NCI-H1048 (cell line): ENCODE measurements around the gene LCN15.
"Not testable (repeated sequence)": the region's sequence is repeated elsewhere in the genome, so short reads cannot be mapped to it uniquely, and the experiment has no call there.

Experiments
- DNase-seq: peaks from one replicate; lab custom pipeline; 2025; lab: John Stamatoyannopoulos, UW

The LCN15 gene

GRCh38 chr9:136775191-136775590 is 10.9 kb upstream of the LCN15 start:
- no peak for DNase-seq

GRCh38 chr9:136774416-136775045 is 10.2 kb upstream of the LCN15 start:
- no peak for DNase-seq

DNA sequence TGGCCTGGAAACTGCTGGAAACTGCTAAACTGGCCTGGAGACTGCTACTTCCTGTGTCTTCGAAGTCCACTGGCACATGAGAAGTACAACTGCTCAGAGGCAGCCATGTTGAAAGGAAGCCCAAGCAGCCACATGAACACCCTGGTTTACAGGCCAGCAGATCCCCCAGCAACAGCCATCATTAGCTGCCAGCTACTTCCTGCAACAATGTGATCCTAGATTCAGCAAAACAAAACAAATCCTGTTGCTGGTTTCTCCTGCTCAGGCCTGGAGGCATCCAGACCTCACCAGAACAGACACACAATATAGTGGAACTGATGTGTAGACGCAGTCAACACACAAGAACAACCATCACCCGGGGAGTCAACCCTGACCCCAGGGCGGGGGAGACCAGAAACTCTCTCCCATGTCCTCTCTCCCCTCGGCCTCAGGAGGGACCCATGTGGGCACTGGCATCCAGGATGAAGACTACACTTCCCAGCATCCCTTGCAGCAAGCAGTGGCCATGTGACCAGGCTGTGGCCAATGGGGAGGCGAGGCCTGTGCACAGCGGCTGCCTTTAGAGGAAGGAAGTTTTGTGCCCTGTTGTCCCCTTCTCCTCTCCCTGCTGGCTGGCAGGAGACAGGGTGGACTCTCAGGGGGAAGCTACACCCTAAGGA is 9.2 kb upstream of the LCN15 start:
- no peak for DNase-seq

- no peak for DNase-seq
Measured at GRCh38 chr9:136771907-136772415, 7.6 kb upstream of the LCN15 start.

- no peak for DNase-seq
Measured at GRCh38 chr9:136769710-136770191, 5.4 kb upstream of the LCN15 start.

DNA sequence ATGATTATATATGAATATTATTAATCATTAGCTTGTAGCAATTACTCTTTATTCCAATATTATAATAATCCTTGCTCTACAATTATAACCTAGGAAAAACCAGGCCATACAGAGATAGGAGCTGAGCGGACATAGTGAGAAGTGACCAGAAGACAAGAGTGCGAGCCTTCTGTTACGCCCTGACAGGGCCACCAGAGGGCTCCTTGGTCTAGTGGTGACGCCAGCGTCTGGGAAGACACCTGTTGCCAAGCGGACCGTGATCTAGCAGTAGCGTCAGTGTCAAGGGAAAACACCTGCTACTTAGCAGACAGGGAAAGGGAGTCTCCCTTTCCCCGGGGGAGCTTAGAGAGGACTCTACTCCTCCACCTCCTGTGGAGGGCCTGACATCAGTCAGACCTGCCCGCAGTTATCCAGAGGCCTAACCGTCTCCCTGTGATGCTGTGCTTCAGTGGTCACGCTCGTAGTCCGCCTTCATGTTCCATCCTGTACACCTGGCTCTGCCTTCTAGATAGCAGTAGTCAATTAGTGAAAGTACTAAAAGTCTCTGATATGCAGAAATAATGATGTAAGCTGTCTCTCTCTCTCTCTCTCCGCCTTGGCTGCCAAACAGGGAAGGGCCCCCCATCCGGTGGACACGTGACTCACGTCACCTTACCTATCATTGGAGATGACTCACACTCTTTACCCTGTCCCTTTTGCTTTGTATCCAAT is 2.2 kb upstream of the LCN15 start:
- DNase-seq, result not testable (repeated sequence)

DNA sequence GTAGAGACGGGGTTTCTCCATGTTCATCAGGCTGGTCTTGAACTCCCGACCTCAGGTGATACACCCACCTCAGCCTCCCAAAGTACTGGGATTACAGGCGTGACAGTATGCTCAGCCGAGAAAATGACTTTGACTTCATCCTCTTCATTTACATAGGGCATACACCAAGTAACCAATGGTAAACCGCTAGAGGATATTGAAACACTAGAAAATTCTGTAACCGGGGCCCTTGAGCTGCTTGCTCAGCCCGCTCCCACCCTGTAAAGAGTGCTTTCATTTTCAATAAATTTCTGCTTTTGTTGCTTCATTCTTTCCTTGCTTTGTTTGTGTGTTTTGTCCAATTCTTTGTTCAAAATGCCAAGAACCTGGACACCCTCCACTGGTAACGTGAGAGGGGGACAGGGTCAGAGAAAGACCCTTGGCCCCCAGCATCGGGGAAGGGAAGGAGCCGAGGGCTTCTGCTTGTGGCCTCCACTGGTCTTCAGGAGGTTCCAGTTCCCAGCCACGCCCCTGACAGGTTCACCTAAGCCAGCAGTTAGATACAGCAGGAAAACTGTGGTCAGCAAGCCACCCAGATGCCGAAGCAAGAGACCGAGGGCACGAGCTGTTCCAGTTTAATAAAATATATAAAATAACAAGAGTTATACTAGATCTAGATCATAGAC is 1.6 kb upstream of the LCN15 start:
- DNase-seq, result not testable (repeated sequence)

DNA sequence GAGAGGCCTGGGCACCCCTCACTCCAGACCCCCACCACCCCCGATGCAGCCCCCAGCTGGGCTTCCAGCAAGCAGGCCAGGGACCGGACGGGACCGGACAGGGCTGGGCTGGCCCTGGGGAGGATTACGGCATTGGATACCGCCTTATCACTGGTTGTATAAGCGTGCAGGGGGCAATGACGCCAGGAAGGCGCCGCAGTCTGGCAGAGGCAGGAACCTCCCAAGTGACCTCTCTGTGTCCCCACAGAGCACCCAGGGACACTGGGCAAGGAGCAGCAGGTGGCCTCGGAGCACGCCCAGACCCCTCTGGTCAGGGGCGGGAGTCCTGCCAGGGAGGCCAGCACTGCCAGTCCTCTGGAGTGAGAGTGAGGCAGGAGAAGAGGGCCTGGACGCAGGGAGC is 723 bp upstream of the LCN15 start:
- no peak for DNase-seq

- no peak for DNase-seq
Measured at GRCh38 chr9:136763649-136764035, 676 bp downstream of the LCN15 start.

DNA sequence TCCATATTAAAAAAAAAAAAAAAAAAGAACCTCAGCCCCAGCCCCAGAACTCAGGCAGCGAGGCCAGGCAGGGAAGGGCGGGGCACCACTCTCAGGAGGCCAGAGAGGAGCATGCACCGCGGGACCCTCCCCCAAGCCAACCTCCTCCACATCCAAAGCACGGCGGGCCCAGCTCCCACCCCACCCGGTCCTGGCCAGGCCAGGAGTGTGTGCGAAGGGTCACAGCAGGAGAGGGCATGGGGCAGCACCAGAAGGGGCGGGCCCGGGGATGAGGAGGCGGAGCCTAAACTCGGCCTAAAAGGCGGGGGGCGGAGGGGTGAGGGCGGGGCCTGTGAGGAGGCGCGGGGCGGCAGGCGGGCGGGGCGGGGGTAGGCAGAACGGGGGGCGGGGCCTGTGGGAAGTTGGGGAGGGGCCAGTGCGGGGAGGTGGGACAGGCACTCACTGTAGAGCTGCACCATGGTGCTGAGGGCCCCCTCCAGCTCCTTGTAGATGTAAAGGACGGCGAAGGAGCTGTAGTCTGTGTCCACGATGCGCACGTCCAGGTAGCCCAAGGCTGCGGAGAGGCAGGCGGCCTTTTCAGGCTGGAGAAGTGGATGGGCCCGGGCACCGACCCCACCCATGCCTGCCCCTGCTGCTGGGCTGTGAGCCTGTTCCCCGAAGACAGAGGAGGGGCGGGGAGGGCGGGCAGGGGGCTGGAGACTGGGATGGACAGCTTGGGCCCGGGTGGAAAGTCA is 1.2 kb downstream of the LCN15 start:
- DNase-seq, result peak; percentile 39

- no peak for DNase-seq
Measured at GRCh38 chr9:136762221-136762691, 2.1 kb downstream of the LCN15 start.

DNA sequence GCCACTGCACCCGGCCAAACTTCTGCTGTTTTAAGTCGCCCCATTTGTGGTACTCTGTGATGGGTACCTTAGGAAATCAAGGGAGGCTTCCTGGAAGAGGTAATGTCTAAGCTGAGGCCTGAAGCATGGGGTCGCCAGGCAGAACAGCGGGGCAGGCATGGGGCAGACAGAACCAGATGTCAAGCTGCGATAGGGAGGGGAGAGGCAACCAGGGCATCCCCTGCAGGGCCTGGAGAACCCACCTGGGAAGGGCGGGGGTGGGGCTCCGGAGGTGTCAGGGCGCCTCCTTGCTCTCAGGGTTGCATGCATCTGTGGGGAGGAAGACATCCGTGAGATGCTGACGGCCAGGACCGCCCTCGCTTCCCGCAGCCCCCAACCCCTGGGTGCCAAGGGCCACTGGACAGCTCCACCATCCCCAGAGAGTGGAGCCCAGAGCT is 2.8 kb downstream of the LCN15 start:
- DNase-seq, result no peak

- DNase-seq, result not testable (repeated sequence)
Measured at GRCh38 chr9:136760834-136761544, 3.3 kb downstream of the LCN15 start.

DNA sequence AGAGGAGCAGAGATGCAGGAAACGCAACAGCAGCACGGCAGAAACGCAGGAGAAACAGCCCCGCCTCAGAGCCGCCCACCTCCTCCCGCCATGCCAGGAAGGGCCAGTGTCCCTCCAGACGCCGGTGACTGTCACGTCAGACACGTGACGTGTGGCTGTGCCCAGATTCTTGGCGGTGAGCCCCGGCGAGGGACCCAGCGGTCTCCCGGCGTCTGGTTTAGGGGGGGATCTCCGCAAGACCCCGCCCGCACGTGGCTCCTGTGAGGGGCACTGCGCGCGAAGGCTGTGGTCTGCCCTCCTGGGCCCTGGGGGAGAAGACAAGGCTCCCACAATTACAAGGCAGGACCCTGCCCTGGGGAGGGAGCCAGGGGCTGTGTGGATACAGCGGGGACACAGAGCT is 3.9 kb downstream of the LCN15 start:
- no peak for DNase-seq

- no peak for DNase-seq
Measured at GRCh38 chr9:136759436-136760325, 4.6 kb downstream of the LCN15 start.

DNA sequence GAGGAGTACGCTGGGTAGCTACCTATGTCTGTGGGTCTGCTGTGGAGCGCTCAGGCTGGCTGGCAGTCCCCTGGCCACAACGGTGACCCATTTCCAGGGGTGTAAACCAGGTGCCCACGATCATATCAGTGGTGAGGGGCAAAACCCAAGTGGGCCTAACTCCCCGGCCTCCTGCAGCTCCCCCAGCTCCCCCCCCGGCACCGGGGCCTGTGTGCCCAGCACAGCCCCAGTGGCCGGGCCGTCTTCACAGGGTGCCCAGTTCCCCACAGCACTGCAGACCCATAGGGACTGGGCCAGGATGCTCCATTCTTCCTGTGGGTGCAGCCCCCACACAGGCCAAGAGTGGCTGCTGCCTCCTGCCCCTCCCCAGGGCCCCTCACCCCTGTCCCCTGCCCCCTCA is 5.3 kb downstream of the LCN15 start:
- DNase-seq, result no peak

- no peak for DNase-seq
Measured at GRCh38 chr9:136757751-136758140, 6.6 kb downstream of the LCN15 start.

DNA sequence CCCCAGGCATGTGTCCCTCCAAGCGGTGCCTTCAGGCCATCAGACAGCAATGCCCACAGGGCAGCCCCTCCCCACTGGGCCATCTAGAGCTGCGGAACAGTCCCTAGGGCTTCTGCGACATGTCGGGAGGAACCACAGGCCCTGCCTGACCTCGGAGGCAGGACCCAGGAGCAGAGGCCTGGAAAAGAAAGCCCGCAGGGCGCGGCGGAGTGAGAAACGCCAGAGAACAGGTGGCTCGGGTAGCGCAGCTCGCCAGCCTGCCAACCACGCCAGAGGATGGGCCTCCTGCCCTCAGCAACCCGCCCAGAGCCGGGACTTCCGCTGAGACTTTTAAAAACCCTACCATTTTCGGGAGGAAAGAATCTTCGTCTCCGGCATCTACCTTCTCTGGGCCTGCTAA is 7.0 kb downstream of the LCN15 start:
- DNase-seq, result no peak

GRCh38 chr9:136756836-136757235 is 7.5 kb downstream of the LCN15 start:
- no peak for DNase-seq

- no peak for DNase-seq
Measured at GRCh38 chr9:136756134-136756438, 8.2 kb downstream of the LCN15 start.
